GM12873 (cell line): Measurements from ENCODE around the gene GDPD4.
A peak's percentile ranks its signal among the peaks of the same experiment; 100 is the strongest.

Experiments used
- CTCF ChIP-seq: IDR thresholded peaks from 2 replicates; pipeline ENCODE4 v1.5.1; 2012; ENCODE audit warnings: low read depth, mild to moderate bottlenecking, moderate library complexity, low read length, control low read depth; ENCODE audit not compliant: insufficient read depth; ENCODE audit errors: missing control alignments

Gene GDPD4

GRCh38 chr11:77191429-77191822 is 110.1 kb downstream of the GDPD4 start:
- TF ChIP-seq CTCF, result no peak

GRCh38 chr11:77190331-77191075 is 111.0 kb downstream of the GDPD4 start:
- TF ChIP-seq CTCF, result no peak

GRCh38 chr11:77189588-77190210 is 111.8 kb downstream of the GDPD4 start:
- no peak for TF ChIP-seq CTCF

GRCh38 chr11:77188633-77189491 is 112.6 kb downstream of the GDPD4 start:
- TF ChIP-seq CTCF, result no peak

GRCh38 chr11:77187776-77188632 is 113.5 kb downstream of the GDPD4 start:
- TF ChIP-seq CTCF, result peak; percentile 90

- TF ChIP-seq CTCF, result no peak
These were observed 114.3 kb downstream of the GDPD4 start for GRCh38 chr11:77187111-77187750.
